Breast epithelium (tissue), 4 donors: ENCODE data around the gene MPRIP. TPM values are rescaled to one million over a fixed set of nuclear protein-coding genes. Genes with fewer than 3 reads are reported as not detected.
A peak's percentile ranks its signal among the peaks of the same experiment; 100 is the strongest.

ENCODE experiments used
- DNase-seq, 2 donors: peaks; one replicate each; pipeline ENCODE4 v3.0.0-alpha.2; 2019; ENCODE audit warnings: low spot score in 2 of 2
- H3K27ac ChIP-seq, 2 donors: fragments of 200-600 bp; sonication (generic) in 1 of 2; one replicate each; pipeline ENCODE4 v1.5.1; 2016 to 2019; ENCODE audit warnings: mild to moderate bottlenecking in 1 of 2
- H3K27me3 ChIP-seq, 2 donors: fragments of 200-600 bp; sonication (generic) in 1 of 2; one replicate each; pipeline versions ENCODE4 v1.5.1 to v1.6.0; 2017 to 2019; ENCODE audit warnings: control low read depth in 1 of 2, mild to moderate bottlenecking in 1 of 2
- H3K36me3 ChIP-seq: fragments of 200-600 bp; one replicate; pipeline ENCODE4 v1.5.1; 2019
- H3K4me1 ChIP-seq, 2 donors: fragments of 200-600 bp; sonication (generic); one replicate each; pipeline ENCODE4 v1.5.1; 2016 to 2019; ENCODE audit warnings: control low read depth in 1 of 2
- H3K4me3 ChIP-seq, 3 donors: fragments of 200-600 bp; sonication (generic); 1 replicate in 2 of 3; 2 replicates in 1 of 3; pipeline ENCODE4 v1.5.1; 2016 to 2019; ENCODE audit warnings: mild to moderate bottlenecking in 3 of 3, moderate library complexity in 2 of 3
- H3K9me3 ChIP-seq, 2 donors: fragments of 200-600 bp; sonication (generic) in 1 of 2; one replicate each; pipeline ENCODE4 v1.5.1; 2016 to 2019; ENCODE audit warnings: control low read depth in 1 of 2
- POLR2A ChIP-seq: fragments of 450-650 bp; IDR thresholded peaks from one replicate; pipeline ENCODE4 v1.6.1; 2016; ENCODE audit warnings: antibody characterized with exemption, mild to moderate bottlenecking, moderate library complexity
- POLR2AphosphoS5 ChIP-seq, 3 donors: sonication (generic); formaldehyde crosslinking; IDR thresholded peaks; one replicate each; pipeline ENCODE4 v1.6.1; 2017; ENCODE audit warnings: antibody characterized with exemption in 3 of 3
- intact Hi-C: fragments of 100-400 bp; cut with DNase I; formaldehyde crosslinking; loops from one replicate; pipeline ENCODE4 v1.15.1; 2023; ENCODE audit warnings: low total_unique reads
- total RNA-seq, 3 donors: library from RNA; depleted of rRNA; stranded (reverse); fragments of >200 nt; gene quantifications; one replicate each; pipeline ENCODE4 v1.1.0, GENCODE V29; 2016
- TF ChIP-seq, protein P1 (sequence below), 3 donors: fragments of 450-650 bp; IDR thresholded peaks; one replicate each; pipeline ENCODE4 v1.5.1; 2016 to 2017; ENCODE audit warnings: antibody characterized with exemption in 3 of 3, mild to moderate bottlenecking in 3 of 3, moderate library complexity in 3 of 3

MPRIP gene
- total RNA-seq, 3 donors from 2014 or later, result 93.1 to 136 (median 124) TPM

DNA sequence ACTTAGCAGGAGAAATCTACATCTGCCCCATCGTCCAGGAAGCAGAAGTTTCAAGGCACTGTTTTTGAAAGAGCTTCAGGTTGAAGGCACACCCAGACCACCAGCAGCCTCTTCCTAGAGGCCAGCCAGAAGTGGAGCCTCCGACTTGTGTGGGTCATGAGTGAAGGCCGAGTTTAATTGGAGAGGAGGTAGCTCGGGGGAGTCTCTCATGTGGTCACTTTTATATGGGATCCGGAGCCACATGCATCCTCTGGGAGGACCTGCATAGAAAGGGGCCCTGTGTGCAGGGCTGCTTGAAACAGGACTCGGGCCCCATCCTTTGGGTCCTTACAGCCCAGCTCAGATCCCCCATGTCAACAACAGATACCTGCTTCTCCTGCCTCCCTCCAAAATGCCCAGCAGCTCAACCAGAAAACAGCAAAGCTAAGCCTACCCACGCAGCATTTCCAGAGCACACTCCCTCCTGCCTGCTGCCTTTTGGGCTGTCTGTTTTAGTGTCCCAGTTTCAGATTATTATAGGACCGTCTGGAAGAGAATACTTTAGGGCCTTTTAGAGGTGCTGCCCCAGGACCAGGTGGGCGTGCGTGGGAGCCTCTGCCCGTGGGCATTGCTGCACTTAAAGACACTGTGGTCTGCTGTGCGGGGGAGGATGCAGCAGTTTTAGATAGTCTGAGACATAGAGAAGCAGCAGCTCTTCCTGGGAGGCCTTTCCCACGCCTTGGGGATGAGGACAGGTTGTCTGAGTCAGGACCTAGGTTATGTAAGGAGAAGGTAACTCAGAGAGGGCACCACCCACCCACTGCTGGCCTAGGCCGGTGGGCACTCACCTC is 29.5 kb downstream of the MPRIP start:
- peak in 1 of 2 donors; percentile 39 for DNase-seq
- Histone ChIP-seq H3K4me1 (peaks cover 5 to 27% of the 10 kb centered on the region in 2 donors), H3K27ac (peak overlapping the region in 1 of 2 donors; percentile 29)

DNA sequence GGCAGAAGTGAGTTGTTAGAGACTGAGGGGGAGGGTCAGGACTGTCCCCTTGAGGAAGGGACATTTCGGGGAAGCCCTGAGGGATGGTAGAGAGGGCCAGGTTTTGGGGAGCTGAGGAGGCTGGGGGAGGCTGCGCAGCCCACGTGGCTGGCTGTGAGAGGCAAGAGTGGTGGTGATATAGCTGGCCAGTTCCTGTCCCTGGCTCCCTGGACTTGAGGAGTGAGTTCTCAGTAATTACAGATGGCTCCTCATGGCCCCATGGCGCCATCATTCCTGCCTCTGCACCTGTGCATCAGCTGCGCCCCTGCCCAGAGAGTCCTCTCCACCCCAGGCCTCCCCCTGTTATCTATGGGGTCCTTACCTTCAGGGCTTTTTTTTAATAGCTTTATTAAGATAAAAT is 30.3 kb downstream of the MPRIP start:
- intact Hi-C loops, result no loop called here
- H3K36me3 ChIP-seq, result no peaks in the 10 kb centered on the region
- DNase-seq, result peak in 1 of 2 donors; percentile 31
- H3K4me1 ChIP-seq, result peaks cover 5 to 27% of the 10 kb centered on the region in 2 donors
- H3K9me3 ChIP-seq, result no peaks in the 10 kb centered on the region
- H3K4me3 ChIP-seq, result no peak overlapping the region
- no peak overlapping the region for H3K27ac ChIP-seq
- TF ChIP-seq POLR2AphosphoS5 (IDR thresholded peaks at IDR 0.05) (no peak), POLR2A (no peak)
- TF ChIP-seq, protein P1, sequence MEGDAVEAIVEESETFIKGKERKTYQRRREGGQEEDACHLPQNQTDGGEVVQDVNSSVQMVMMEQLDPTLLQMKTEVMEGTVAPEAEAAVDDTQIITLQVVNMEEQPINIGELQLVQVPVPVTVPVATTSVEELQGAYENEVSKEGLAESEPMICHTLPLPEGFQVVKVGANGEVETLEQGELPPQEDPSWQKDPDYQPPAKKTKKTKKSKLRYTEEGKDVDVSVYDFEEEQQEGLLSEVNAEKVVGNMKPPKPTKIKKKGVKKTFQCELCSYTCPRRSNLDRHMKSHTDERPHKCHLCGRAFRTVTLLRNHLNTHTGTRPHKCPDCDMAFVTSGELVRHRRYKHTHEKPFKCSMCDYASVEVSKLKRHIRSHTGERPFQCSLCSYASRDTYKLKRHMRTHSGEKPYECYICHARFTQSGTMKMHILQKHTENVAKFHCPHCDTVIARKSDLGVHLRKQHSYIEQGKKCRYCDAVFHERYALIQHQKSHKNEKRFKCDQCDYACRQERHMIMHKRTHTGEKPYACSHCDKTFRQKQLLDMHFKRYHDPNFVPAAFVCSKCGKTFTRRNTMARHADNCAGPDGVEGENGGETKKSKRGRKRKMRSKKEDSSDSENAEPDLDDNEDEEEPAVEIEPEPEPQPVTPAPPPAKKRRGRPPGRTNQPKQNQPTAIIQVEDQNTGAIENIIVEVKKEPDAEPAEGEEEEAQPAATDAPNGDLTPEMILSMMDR (IDR thresholded peaks at IDR 0.05), result no peak
- no peaks in the 10 kb centered on the region for H3K27me3 ChIP-seq

More for the DNA sequence above, 29.5 kb downstream of the MPRIP start:
- no peaks in the 10 kb centered on the region for H3K9me3 ChIP-seq
- intact Hi-C loops, result no loop called here
- no peaks in the 10 kb centered on the region for H3K36me3 ChIP-seq
- H3K4me3 ChIP-seq, result no peak overlapping the region
- TF ChIP-seq POLR2AphosphoS5 (IDR thresholded peaks at IDR 0.05), result no peak
- TF ChIP-seq, protein P1 (IDR thresholded peaks at IDR 0.05), result no peak
- TF ChIP-seq POLR2A, result no peak
- H3K27me3 ChIP-seq, result no peaks in the 10 kb centered on the region

DNA sequence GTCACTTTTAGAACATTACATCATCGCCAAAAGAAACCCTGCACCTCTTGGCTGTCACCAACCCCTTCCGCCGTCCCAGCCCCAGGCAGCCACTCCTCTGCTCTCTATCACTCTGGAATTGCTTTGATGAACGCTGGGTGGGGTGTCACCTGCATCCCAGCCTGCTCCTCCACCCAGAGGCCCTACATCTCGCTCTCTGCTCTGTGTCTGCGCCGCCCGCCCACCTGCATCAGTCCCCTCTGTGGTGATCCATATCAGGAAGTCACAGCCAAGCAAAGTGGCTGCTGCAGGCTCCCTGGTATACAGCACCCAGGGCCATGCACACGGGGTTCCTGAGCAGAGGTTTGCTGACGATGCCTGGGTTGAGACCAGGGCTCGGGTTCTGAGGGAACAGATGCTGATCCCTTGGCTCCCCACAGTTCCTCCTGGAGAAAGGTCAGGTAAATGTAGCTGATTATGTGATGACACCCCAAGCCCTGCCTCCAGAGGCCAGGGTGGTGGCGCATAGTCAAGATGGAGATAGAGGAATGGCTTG is 30.8 kb downstream of the MPRIP start:
- DNase-seq, result peak in 1 of 2 donors; percentile 30

DNA sequence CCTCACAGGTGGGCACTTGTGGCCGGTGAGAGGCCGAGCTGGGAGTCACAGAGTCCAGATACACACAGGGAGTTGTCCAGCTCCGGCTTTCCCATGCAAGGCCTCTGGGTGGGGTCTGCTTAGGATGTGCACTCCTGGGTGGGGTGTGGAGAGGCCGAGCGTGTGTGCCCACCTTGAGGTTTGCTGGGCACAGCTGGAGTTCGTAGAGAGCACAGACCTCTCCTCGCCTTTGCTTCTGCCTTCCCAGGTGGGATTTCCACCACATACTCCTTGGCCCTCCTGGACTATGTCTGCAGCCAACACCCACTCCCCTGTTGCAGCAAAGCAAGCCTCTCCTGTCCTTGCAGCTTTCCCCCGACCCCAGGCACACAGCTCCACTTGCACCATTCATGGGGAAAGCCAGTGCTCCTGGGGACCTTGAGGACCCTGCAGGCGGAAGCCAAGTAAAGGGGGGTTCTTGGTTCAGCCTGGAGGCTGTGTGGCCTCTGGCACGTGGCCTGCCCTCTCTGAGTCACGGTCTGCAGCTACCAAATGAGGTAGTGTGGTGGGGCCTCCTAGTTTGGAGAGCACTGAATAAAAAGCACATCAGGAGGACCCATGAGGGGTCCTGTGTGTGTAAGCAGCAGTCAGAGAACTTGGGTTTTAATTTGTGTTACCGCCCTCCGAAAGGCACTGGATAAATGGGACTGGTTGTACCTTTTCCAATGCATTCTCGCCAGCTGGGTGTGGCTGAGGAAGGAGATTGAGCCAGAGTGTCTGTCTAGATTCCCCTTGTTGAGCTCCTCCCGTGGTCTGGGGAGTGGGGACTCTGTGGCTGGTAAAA is 31.5 kb downstream of the MPRIP start:
- intact Hi-C loops, result no loop called here
- peak overlapping the region in 1 of 2 donors; percentile 9 for H3K27ac ChIP-seq
- DNase-seq, result peak in 1 of 2 donors; percentile 19
- peaks cover 5 to 28% of the 10 kb centered on the region in 2 donors for H3K4me1 ChIP-seq
- H3K27me3 ChIP-seq, result no peaks in the 10 kb centered on the region
- no peaks in the 10 kb centered on the region for H3K9me3 ChIP-seq
- H3K4me3 ChIP-seq, result no peak overlapping the region
- TF ChIP-seq POLR2AphosphoS5 (IDR thresholded peaks at IDR 0.05), result no peak
- TF ChIP-seq, protein P1 (IDR thresholded peaks at IDR 0.05), result no peak
- no peak for TF ChIP-seq POLR2A
- H3K36me3 ChIP-seq, result no peaks in the 10 kb centered on the region

More for the DNA sequence above, 30.8 kb downstream of the MPRIP start:
- no peaks in the 10 kb centered on the region for H3K36me3 ChIP-seq
- H3K4me3 ChIP-seq, result no peak overlapping the region
- H3K4me1 ChIP-seq, result peaks cover 5 to 27% of the 10 kb centered on the region in 2 donors
- no peaks in the 10 kb centered on the region for H3K27me3 ChIP-seq
- H3K27ac ChIP-seq, result no peak overlapping the region
- TF ChIP-seq POLR2A, result no peak
- no peak for TF ChIP-seq POLR2AphosphoS5 (IDR thresholded peaks at IDR 0.05)
- TF ChIP-seq, protein P1 (IDR thresholded peaks at IDR 0.05), result no peak
- no peaks in the 10 kb centered on the region for H3K9me3 ChIP-seq
- intact Hi-C loops, result no loop called here
